H1 (cell line): Measurements from ENCODE around the gene UCHL1. TPM values are rescaled to one million over a fixed set of nuclear protein-coding genes. Genes with fewer than 3 reads are reported as not detected.

Source experiments
- POLR2AphosphoS5 ChIP-seq: IDR thresholded peaks from 2 replicates; pipeline ENCODE4 v1.6.1; 2011; ENCODE audit warnings: low read depth, low read length
- POU5F1 ChIP-seq: IDR thresholded peaks from 2 replicates; pipeline ENCODE4 v1.6.1; 2011; ENCODE audit warnings: low read depth, mild to moderate bottlenecking, low read length, moderate library complexity
- RXRA ChIP-seq: IDR thresholded peaks from 2 replicates; pipeline ENCODE4 v1.6.1; 2011; ENCODE audit warnings: low read depth, mild to moderate bottlenecking, low read length, moderate library complexity; ENCODE audit not compliant: insufficient read depth
- TEAD4 ChIP-seq: IDR thresholded peaks from 2 replicates; pipeline ENCODE4 v1.6.1; 2012; ENCODE audit warnings: low read depth, low read length, inconsistent platforms, mixed read lengths
- polyA plus RNA-seq, 7 experiments: library from polyadenylated mRNA; depleted of rRNA in 3 of 7; stranded (reverse) in 5 of 7; unstranded in 2 of 7; fragments of >200 nt in 5 of 7; fragments of 200-250 nt in 2 of 7; gene quantifications; 1 replicate in 5 of 7; 2 replicates in 1 of 7; 4 replicates in 1 of 7; pipeline versions ENCODE4 v1.2.1 to v1.2.3, GENCODE V29; 2011 to 2013; ENCODE audit warnings: missing spikeins in 2 of 7, mixed read lengths in 2 of 7
- total RNA-seq: library from RNA; stranded (reverse); fragmentation: NEBNext Ultra II Directional; extraction: Animal tissue kit (Norgen Biotek cat#: 25700); gene quantifications from 2 replicates; pipeline ENCODE4 v1.2.1, GENCODE V29; 2021
- TF ChIP-seq, protein P1 (sequence below), 3 experiments: IDR thresholded peaks; 1 replicate in 2 of 3; 2 replicates in 1 of 3; pipeline versions ENCODE4 v1.5.1 to v1.6.1; 2011; ENCODE audit warnings: low read length in 3 of 3, mild to moderate bottlenecking in 3 of 3, inconsistent platforms in 2 of 3, low read depth in 1 of 3, moderate library complexity in 1 of 3; ENCODE audit not compliant: insufficient read depth in 1 of 3; ENCODE audit errors: control extremely low read depth in 1 of 3
- TF ChIP-seq, protein P2 (sequence below): IDR thresholded peaks from 2 replicates; pipeline ENCODE4 v1.6.1; 2011; ENCODE audit warnings: low read depth, mild to moderate bottlenecking, low read length; ENCODE audit not compliant: insufficient read depth

The UCHL1 gene
- total and polyA plus RNA-seq, 2 of the 8 experiments (the other 6 are each of a cell fraction or from before 2014, with no cell fraction given), result 781 to 1,717 TPM

DNA sequence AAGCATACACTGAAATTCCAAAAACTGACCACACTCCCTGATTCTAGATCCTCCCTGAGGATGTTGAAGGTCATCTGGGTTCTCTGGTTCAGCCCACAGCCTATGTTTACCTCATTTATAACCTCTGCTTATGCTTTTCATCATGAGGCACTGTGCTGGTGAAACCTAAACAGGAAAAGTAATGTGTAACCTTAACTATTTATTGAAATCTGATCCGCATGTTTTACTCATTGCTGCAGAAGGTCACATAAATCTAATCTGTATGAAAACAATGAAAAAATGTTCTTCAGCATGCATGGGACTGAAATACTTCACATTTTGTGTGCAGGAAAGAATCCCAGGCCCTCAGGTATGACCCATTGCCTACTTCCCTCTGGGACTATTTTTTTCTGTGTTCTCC lies 30.3 kb downstream of the UCHL1 start (continued):
- TF ChIP-seq TEAD4 (no peak), POU5F1 (no peak), POLR2AphosphoS5 (no peak), RXRA (no peak)
- TF ChIP-seq, protein P1, sequence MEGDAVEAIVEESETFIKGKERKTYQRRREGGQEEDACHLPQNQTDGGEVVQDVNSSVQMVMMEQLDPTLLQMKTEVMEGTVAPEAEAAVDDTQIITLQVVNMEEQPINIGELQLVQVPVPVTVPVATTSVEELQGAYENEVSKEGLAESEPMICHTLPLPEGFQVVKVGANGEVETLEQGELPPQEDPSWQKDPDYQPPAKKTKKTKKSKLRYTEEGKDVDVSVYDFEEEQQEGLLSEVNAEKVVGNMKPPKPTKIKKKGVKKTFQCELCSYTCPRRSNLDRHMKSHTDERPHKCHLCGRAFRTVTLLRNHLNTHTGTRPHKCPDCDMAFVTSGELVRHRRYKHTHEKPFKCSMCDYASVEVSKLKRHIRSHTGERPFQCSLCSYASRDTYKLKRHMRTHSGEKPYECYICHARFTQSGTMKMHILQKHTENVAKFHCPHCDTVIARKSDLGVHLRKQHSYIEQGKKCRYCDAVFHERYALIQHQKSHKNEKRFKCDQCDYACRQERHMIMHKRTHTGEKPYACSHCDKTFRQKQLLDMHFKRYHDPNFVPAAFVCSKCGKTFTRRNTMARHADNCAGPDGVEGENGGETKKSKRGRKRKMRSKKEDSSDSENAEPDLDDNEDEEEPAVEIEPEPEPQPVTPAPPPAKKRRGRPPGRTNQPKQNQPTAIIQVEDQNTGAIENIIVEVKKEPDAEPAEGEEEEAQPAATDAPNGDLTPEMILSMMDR (IDR thresholded peaks at IDR 0.05; ENCODE audit: control extremely low read depth in 1 of 3, insufficient read depth in 1 of 3, low read depth in 1 of 3, low read length in 3 of 3), result no peak
- TF ChIP-seq, protein P2, sequence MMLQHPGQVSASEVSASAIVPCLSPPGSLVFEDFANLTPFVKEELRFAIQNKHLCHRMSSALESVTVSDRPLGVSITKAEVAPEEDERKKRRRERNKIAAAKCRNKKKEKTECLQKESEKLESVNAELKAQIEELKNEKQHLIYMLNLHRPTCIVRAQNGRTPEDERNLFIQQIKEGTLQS, result no peak
